ENCODE data around the gene GDF10.

DNA sequence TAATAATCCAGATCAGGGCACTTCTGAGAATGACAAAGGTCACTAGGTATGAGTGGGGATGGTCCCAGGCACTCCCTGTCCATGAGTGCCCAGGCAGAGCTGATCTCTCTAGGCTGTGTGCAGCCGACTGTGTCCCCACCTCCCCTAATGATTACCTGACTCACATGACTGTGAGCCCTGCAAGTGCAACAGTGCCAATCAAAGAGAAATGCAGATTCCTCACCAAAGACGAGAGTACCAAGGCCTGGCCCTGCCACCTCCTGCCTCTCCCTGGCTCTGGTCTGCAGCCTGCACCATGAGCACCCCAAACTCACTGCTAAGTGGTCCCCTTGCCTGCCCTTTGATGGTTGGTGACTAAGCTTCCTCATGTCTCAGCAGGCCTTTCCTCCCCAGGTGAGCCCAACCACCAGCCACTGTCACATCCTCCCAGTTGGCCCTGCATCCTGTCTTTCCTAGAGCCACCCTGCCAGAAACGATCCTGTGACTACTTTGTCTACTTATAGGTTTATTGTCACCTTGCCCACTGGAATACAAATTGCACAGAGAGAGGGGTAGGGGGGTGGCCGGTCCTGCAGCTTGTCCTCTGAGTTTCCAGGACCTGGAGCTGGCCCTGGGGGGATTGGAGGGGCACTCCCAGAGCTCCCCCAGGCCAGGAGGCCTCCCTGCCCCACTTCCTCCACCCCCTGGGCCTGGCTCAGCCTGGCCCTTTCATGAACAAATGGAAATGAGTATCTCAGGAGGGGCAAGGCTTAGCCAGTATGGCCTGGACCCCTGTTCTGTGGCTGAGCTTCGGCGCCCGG is 22.4 kb upstream of the GDF10 start:
- TF ChIP-seq, protein P1, sequence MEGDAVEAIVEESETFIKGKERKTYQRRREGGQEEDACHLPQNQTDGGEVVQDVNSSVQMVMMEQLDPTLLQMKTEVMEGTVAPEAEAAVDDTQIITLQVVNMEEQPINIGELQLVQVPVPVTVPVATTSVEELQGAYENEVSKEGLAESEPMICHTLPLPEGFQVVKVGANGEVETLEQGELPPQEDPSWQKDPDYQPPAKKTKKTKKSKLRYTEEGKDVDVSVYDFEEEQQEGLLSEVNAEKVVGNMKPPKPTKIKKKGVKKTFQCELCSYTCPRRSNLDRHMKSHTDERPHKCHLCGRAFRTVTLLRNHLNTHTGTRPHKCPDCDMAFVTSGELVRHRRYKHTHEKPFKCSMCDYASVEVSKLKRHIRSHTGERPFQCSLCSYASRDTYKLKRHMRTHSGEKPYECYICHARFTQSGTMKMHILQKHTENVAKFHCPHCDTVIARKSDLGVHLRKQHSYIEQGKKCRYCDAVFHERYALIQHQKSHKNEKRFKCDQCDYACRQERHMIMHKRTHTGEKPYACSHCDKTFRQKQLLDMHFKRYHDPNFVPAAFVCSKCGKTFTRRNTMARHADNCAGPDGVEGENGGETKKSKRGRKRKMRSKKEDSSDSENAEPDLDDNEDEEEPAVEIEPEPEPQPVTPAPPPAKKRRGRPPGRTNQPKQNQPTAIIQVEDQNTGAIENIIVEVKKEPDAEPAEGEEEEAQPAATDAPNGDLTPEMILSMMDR (IDR thresholded peaks at IDR 0.05; ENCODE audit: low read depth, low read length) = no peak
- TF ChIP-seq EZH2phosphoT487 (IDR thresholded peaks at IDR 0.05; ENCODE audit: low read depth) = no peak

Data from OCI-LY3 (cell line).